ENCODE measurements around the gene ZNF839. TPM values are rescaled to one million over a fixed set of nuclear protein-coding genes. Genes with fewer than 3 reads are reported as not detected.

The ZNF839 gene
- polyA plus RNA-seq, 1 of the 3 experiments (the other 2 are of a cell fraction): 15.4 TPM

DNA sequence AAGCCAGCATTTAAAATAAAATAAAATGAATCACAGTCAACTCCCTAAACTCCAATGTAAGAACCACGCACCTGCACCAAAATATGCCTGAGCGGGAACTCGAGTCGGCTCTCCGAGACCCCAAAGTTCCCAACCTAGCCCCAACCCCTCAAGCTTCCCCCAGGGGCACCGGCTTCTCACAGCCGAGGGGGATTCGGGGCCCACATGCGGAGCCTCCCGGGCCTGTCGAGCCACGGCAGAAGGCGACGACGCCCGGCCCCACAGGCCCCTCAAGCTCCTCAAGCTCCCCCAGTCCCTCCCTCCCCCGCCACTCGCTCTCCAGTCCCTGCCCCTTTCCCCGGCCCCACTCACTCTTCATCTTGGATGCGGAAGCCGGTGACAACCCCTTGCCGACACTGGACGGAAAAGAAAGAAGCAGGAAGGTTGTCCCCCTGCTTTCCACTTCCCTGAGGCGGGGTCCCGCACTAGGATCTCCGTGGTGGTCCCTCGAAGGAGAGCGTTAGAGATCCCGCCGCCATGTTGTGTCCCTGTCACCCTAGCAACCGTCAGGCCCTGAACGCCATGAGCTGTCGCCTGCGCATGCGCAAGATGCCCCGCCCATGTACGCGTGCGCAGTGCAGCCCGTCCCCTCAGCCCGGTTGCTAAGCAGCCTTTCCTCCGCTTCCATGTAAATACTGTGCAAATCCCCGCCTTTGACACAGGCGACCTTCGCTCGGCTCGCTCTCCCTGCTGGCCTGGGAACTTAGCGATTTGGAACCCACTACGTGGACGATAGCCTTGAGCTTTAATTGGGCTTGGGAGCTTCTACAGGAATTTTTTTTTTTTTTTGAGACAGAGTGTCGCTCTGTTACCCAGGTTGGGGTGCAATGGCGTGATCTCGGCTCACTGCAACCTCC lies 14.7 kb upstream of the ZNF839 start, which contains the start of gene MOK (continued):
- TF ChIP-seq, protein P1, sequence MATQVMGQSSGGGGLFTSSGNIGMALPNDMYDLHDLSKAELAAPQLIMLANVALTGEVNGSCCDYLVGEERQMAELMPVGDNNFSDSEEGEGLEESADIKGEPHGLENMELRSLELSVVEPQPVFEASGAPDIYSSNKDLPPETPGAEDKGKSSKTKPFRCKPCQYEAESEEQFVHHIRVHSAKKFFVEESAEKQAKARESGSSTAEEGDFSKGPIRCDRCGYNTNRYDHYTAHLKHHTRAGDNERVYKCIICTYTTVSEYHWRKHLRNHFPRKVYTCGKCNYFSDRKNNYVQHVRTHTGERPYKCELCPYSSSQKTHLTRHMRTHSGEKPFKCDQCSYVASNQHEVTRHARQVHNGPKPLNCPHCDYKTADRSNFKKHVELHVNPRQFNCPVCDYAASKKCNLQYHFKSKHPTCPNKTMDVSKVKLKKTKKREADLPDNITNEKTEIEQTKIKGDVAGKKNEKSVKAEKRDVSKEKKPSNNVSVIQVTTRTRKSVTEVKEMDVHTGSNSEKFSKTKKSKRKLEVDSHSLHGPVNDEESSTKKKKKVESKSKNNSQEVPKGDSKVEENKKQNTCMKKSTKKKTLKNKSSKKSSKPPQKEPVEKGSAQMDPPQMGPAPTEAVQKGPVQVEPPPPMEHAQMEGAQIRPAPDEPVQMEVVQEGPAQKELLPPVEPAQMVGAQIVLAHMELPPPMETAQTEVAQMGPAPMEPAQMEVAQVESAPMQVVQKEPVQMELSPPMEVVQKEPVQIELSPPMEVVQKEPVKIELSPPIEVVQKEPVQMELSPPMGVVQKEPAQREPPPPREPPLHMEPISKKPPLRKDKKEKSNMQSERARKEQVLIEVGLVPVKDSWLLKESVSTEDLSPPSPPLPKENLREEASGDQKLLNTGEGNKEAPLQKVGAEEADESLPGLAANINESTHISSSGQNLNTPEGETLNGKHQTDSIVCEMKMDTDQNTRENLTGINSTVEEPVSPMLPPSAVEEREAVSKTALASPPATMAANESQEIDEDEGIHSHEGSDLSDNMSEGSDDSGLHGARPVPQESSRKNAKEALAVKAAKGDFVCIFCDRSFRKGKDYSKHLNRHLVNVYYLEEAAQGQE (IDR thresholded peaks at IDR 0.05; ENCODE audit: low read depth, low read length): no peak
- TF ChIP-seq, protein P2, sequence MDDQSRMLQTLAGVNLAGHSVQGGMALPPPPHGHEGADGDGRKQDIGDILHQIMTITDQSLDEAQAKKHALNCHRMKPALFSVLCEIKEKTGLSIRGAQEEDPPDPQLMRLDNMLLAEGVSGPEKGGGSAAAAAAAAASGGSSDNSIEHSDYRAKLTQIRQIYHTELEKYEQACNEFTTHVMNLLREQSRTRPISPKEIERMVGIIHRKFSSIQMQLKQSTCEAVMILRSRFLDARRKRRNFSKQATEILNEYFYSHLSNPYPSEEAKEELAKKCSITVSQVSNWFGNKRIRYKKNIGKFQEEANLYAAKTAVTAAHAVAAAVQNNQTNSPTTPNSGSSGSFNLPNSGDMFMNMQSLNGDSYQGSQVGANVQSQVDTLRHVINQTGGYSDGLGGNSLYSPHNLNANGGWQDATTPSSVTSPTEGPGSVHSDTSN (IDR thresholded peaks at IDR 0.05): no peak
- peak; percentile 68; the same call in 1 of the 2 replicates for TF ChIP-seq RFX5 (IDR thresholded peaks at IDR 0.05; ENCODE audit: low read length)

DNA sequence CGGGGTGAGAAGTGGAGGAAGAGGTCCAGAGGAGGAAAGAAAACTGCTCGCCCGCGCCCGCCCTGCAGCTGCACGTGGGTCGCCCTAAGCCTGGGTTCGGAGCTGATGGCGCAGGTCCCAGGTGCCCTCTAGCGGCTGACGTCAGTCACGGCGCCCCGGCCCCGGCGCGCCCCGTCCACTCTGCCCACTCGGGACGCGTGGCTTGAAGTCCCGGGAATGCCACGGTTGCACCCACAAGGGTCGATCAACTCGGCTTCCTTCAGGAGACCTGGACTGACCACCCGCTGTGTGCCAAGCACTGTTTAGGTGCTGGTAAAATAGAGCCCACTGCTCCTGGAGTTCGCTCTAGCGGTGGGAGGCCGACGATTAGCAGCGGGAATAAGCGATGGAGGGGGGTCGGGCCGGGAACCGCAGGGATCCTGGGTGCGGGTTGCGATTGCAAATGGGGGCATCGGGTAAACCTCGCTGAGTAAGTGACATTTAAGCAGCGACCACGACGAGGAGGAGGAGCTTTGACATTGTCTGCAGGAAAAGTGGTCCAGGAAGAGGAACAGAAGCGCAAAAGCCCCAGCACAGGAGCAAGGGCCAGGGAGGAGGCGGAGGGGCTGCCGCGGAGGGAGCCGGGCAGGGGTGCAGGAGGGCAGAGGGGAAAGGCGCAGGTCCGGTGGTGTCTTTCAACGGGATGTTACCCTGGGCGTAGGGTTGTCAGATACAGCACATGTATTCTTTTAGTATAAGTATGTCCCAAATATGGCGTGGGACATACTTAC lies 5.1 kb upstream of the ZNF839 start:
- Histone ChIP-seq H3K27me3 (ENCODE audit: insufficient read depth) (no peaks in the 10 kb centered on the region), H3K4me2 (peak overlapping the region; percentile 70), H3K9me2 (no peaks in the 10 kb centered on the region), H3K9me3 (no peaks in the 10 kb centered on the region), H3K27ac (ENCODE audit: low read depth in 2 of 2, low read length in 1 of 2) (no peak overlapping the region), H3F3A (replicated peaks; ENCODE audit: insufficient read depth) (peaks cover 15% of the 10 kb centered on the region), H3K9ac (peak overlapping the region; percentile 4; the same call in 1 of the 2 replicates), H4K20me1 (ENCODE audit: insufficient read depth) (no peaks in the 10 kb centered on the region), H3K79me2 (ENCODE audit: insufficient read depth) (no peaks in the 10 kb centered on the region), H3K4me3 (ENCODE audit: low read depth in 2 of 2, low read length in 1 of 2) (peak overlapping the region; percentile 53 to 54), H3K36me3 (replicated peaks in 1 of 2; ENCODE audit: control insufficient read depth in 1 of 2, insufficient read depth in 2 of 2, low read length in 1 of 2) (no peaks in the 10 kb centered on the region), H3K4me1 (ENCODE audit: control insufficient read depth in 1 of 2, insufficient read depth in 2 of 2, low read depth in 1 of 2, low read length in 1 of 2) (peaks cover 5 to 17% of the 10 kb centered on the region in 2 experiments; a peak in 3 of 4 replicates), H2AFZ (ENCODE audit: low read depth) (peak overlapping the region; percentile 82)
- CTCF ChIA-PET: interaction anchor here (0.6 to 7.4 kb wide), 67 partner anchors 8 to 607 kb away, joined by 3 to 65 read pairs (median 4); partner anchors contain the start of gene MOK
- peak; percentile 89 for DNase-seq
- 14% methylated on average over 30 of the region's 52 CpGs for WGBS (ENCODE audit: low lambda C conversion rate)
- POLR2A ChIA-PET: interaction anchor here (0.5 to 1.0 kb wide), 2 partner anchors 251 to 252 kb away, joined by 3 to 4 read pairs; no protein-coding TSS in a partner anchor
- TF ChIP-seq YY1 (IDR thresholded peaks at IDR 0.05; ENCODE audit: low read depth): no peak
- TF ChIP-seq, protein P3, sequence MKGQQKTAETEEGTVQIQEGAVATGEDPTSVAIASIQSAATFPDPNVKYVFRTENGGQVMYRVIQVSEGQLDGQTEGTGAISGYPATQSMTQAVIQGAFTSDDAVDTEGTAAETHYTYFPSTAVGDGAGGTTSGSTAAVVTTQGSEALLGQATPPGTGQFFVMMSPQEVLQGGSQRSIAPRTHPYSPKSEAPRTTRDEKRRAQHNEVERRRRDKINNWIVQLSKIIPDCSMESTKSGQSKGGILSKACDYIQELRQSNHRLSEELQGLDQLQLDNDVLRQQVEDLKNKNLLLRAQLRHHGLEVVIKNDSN (IDR thresholded peaks at IDR 0.05; ENCODE audit: borderline replicate concordance, low read depth): peak; percentile 75; the same call in 1 of the 2 replicates
- TF ChIP-seq, protein P4, sequence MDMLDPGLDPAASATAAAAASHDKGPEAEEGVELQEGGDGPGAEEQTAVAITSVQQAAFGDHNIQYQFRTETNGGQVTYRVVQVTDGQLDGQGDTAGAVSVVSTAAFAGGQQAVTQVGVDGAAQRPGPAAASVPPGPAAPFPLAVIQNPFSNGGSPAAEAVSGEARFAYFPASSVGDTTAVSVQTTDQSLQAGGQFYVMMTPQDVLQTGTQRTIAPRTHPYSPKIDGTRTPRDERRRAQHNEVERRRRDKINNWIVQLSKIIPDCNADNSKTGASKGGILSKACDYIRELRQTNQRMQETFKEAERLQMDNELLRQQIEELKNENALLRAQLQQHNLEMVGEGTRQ (IDR thresholded peaks at IDR 0.05; ENCODE audit: borderline replicate concordance, low read depth, low read length): no peak
- TF ChIP-seq GABPA (IDR thresholded peaks at IDR 0.05; ENCODE audit: low read depth): no peak
- TF ChIP-seq, protein P1 (IDR thresholded peaks at IDR 0.05; ENCODE audit: low read depth, low read length): no peak
- TF ChIP-seq, protein P2 (IDR thresholded peaks at IDR 0.05): no peak
- no peak for TF ChIP-seq GATA2 (CRISPR knock-in tag; IDR thresholded peaks at IDR 0.05)
- TF ChIP-seq, protein P5, sequence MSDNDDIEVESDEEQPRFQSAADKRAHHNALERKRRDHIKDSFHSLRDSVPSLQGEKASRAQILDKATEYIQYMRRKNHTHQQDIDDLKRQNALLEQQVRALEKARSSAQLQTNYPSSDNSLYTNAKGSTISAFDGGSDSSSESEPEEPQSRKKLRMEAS (IDR thresholded peaks at IDR 0.05; ENCODE audit: low read depth): peak; percentile 98
- TF ChIP-seq TEAD4 (IDR thresholded peaks at IDR 0.05; ENCODE audit: borderline replicate concordance, insufficient read depth): no peak
- TF ChIP-seq RAD21 (IDR thresholded peaks at IDR 0.05; ENCODE audit: low read length): peak; percentile 91
- no peak for TF ChIP-seq JUND (IDR thresholded peaks at IDR 0.05)
- peak; percentile 88; the same call in 1 of the 2 replicates for TF ChIP-seq SIN3A (IDR thresholded peaks at IDR 0.05; ENCODE audit: borderline replicate concordance, low read depth, low read length)
- no peak for TF ChIP-seq POLR2AphosphoS5 (IDR thresholded peaks at IDR 0.05; ENCODE audit: low read depth, low read length)
